MM.1S (cell line): ENCODE results near the gene HOXB3.

Experiments
- CTCF ChIP-seq: fragments of 300-600 bp; sonication (generic); IDR thresholded peaks from 2 replicates; pipeline ENCODE4 v1.5.1; 2016; ENCODE audit warnings: antibody characterized with exemption, low read length, mixed read lengths
- EZH2phosphoT487 ChIP-seq: fragments of 300-600 bp; sonication (generic); IDR thresholded peaks from 2 replicates; pipeline ENCODE4 v1.6.1; 2018; ENCODE audit warnings: antibody characterized with exemption, low read length

GRCh38 chr17:48608494-48608834, 18.4 kb upstream of the HOXB3 start:
- TF ChIP-seq CTCF (no peak), EZH2phosphoT487 (no peak)
